GM12801 (cell line): Measurements from ENCODE around the gene USHBP1.

ENCODE experiments used
- CTCF ChIP-seq: IDR thresholded peaks from one replicate; pipeline ENCODE4 v1.5.1; 2011; ENCODE audit warnings: control low read depth; ENCODE audit not compliant: insufficient read length; ENCODE audit errors: extremely low read depth

Gene USHBP1

DNA sequence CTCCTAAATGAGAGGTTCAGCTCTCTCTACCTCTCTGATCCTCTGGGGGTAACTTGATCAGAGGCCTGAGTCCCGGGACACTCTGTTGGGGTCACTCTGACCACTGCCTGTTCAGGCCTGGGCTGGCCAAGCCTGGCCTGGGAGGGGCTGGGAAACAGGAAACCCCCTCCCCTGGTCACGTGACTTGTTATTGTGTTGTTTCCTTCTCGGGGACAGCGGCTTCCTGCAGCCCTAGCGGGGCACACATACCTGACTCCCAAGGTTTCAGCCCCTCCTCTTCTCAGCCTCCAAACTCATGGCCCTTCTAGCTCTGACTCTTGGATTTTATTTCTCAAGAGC, at the start of gene USHBP1:
Gene USHBP1 (minus strand): TSS at position 105 of the 339 bp plus-strand sequence. CDS start 446 bp downstream, outside the sequence.
- TF ChIP-seq CTCF: no peak

- no peak for TF ChIP-seq CTCF
Observed at GRCh38 chr19:17314007-17314593, 49.6 kb upstream of the USHBP1 start.

GRCh38 chr19:17312189-17313113, 47.9 kb upstream of the USHBP1 start:
- TF ChIP-seq CTCF: no peak

DNA sequence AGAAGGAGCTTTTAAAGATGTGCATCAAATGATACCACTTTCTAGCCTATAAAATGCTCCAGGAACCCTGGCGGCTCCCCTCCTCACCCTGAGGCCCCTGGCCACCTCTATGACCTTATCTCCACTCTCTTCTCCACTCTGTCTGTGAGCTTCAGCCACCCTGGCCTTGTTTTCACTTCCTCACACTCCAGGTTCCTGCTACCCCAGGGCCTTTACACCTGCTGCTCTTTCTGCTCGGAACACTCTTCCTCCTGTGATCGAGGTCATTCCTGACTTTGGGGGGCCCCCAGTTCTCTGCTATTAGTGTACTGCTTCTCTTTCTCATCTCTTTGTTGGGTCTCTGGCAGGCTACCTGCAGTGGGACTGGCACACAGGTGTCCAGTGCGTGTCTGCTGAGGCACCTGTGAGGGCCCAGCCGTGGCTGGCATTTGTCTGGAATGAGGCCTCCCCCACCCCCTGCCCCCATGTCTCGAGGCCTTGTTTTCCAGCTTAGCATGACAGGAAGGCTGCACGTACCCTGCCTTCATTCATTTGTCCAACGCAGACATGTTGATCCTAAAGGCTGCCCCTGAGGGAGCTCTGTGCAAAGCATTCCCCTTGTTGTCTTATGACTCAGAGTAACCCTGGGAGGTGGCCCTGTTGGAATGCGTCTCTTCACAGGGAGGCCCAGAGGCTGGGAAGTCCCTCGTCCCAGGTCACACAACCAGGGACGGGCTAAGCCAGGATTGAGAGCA, 47.1 kb upstream of the USHBP1 start:
- no peak for TF ChIP-seq CTCF

GRCh38 chr19:17309965-17310461, 45.5 kb upstream of the USHBP1 start:
- TF ChIP-seq CTCF: no peak

GRCh38 chr19:17309198-17309964, 44.8 kb upstream of the USHBP1 start, which contains the start of gene DDA1:
Gene DDA1, plus strand, starts transcription at chr19:17309563. Its CDS starts 92 bp downstream, at chr19:17309655.
- no peak for TF ChIP-seq CTCF
